ENCODE results near the gene MEF2A.

Gene MEF2A

GRCh38 chr15:99556011-99556410 lies 9.8 kb upstream of the MEF2A start:
- no peaks in the 10 kb centered on the region for H3K36me3 ChIP-seq (replicated peaks; ENCODE audit: insufficient read depth, low read length)
- H3K4me1 ChIP-seq (ENCODE audit: low read length), result no peaks in the 10 kb centered on the region
- H3K4me3 ChIP-seq (ENCODE audit: low read length), result no peak overlapping the region
- H4K20me1 ChIP-seq (ENCODE audit: insufficient read depth, low read length), result no peaks in the 10 kb centered on the region
- H3K27me3 ChIP-seq (replicated peaks; ENCODE audit: insufficient read depth, low read length), result no peaks in the 10 kb centered on the region
- H3K9me3 ChIP-seq (replicated peaks; ENCODE audit: insufficient read depth, low read length), result no peaks in the 10 kb centered on the region
- H3F3A ChIP-seq (ENCODE audit: insufficient read depth, low read length), result no peaks in the 10 kb centered on the region
- no peak for TF ChIP-seq EZH2 (optimal IDR thresholded peaks at IDR 0.05; ENCODE audit: low read depth, low read length)
- TF ChIP-seq CTCF (IDR thresholded peaks at IDR 0.05; ENCODE audit: low read length), result no peak
- TF ChIP-seq EZH2phosphoT487 (IDR thresholded peaks at IDR 0.05; ENCODE audit: low read length), result no peak
- no peak overlapping the region for H3K27ac ChIP-seq (ENCODE audit: low read length)
- no peak for DNase-seq
- no peaks in the 10 kb centered on the region for H3K9me2 ChIP-seq (replicated peaks; ENCODE audit: insufficient read depth, low read length)
- H2AFZ ChIP-seq (ENCODE audit: low read length), result no peak overlapping the region
- H3K9ac ChIP-seq (ENCODE audit: low read length), result no peak overlapping the region
- H3K79me2 ChIP-seq (ENCODE audit: low read length), result no peaks in the 10 kb centered on the region
- H3K4me2 ChIP-seq (ENCODE audit: low read depth, low read length), result no peak overlapping the region

GRCh38 chr15:99556578-99556977 lies 9.2 kb upstream of the MEF2A start:
- Histone ChIP-seq H3F3A (ENCODE audit: insufficient read depth, low read length) (no peaks in the 10 kb centered on the region), H3K4me2 (ENCODE audit: low read depth, low read length) (no peak overlapping the region), H4K20me1 (ENCODE audit: insufficient read depth, low read length) (no peaks in the 10 kb centered on the region), H3K79me2 (ENCODE audit: low read length) (no peaks in the 10 kb centered on the region), H3K27me3 (replicated peaks; ENCODE audit: insufficient read depth, low read length) (no peaks in the 10 kb centered on the region), H3K9me2 (replicated peaks; ENCODE audit: insufficient read depth, low read length) (no peaks in the 10 kb centered on the region), H3K9me3 (replicated peaks; ENCODE audit: insufficient read depth, low read length) (no peaks in the 10 kb centered on the region), H3K36me3 (replicated peaks; ENCODE audit: insufficient read depth, low read length) (no peaks in the 10 kb centered on the region), H3K27ac (ENCODE audit: low read length) (no peak overlapping the region), H3K9ac (ENCODE audit: low read length) (no peak overlapping the region), H3K4me1 (ENCODE audit: low read length) (no peaks in the 10 kb centered on the region), H3K4me3 (ENCODE audit: low read length) (no peak overlapping the region), H2AFZ (ENCODE audit: low read length) (no peak overlapping the region)
- no peak for DNase-seq
- no peak for TF ChIP-seq EZH2 (optimal IDR thresholded peaks at IDR 0.05; ENCODE audit: low read depth, low read length)
- no peak for TF ChIP-seq CTCF (IDR thresholded peaks at IDR 0.05; ENCODE audit: low read length)
- no peak for TF ChIP-seq EZH2phosphoT487 (IDR thresholded peaks at IDR 0.05; ENCODE audit: low read length)

- H3K27me3 ChIP-seq (replicated peaks; ENCODE audit: insufficient read depth, low read length), result no peaks in the 10 kb centered on the region
- H3F3A ChIP-seq (ENCODE audit: insufficient read depth, low read length), result no peaks in the 10 kb centered on the region
- TF ChIP-seq CTCF (IDR thresholded peaks at IDR 0.05; ENCODE audit: low read length) (no peak), EZH2 (optimal IDR thresholded peaks at IDR 0.05; ENCODE audit: low read depth, low read length) (no peak), EZH2phosphoT487 (IDR thresholded peaks at IDR 0.05; ENCODE audit: low read length) (no peak)
- H3K9me3 ChIP-seq (replicated peaks; ENCODE audit: insufficient read depth, low read length), result no peaks in the 10 kb centered on the region
- no peak overlapping the region for H2AFZ ChIP-seq (ENCODE audit: low read length)
- no peak for DNase-seq
- no peaks in the 10 kb centered on the region for H3K4me1 ChIP-seq (ENCODE audit: low read length)
- no peaks in the 10 kb centered on the region for H4K20me1 ChIP-seq (ENCODE audit: insufficient read depth, low read length)
- H3K9me2 ChIP-seq (replicated peaks; ENCODE audit: insufficient read depth, low read length), result no peaks in the 10 kb centered on the region
- H3K9ac ChIP-seq (ENCODE audit: low read length), result no peak overlapping the region
- H3K36me3 ChIP-seq (replicated peaks; ENCODE audit: insufficient read depth, low read length), result no peaks in the 10 kb centered on the region
- H3K4me3 ChIP-seq (ENCODE audit: low read length), result no peak overlapping the region
- no peaks in the 10 kb centered on the region for H3K79me2 ChIP-seq (ENCODE audit: low read length)
- H3K27ac ChIP-seq (ENCODE audit: low read length), result no peak overlapping the region
- no peak overlapping the region for H3K4me2 ChIP-seq (ENCODE audit: low read depth, low read length)
These were observed 7.7 kb upstream of the MEF2A start for GRCh38 chr15:99558084-99558483.
